K562 (cell line): Measurements from ENCODE around the gene CREBL2. TPM values are rescaled to one million over a fixed set of nuclear protein-coding genes. Genes with fewer than 3 reads are reported as not detected.

Source experiments
- ATAC-seq: fragments of 200-7000 bp; cut with Tn5 transposase; 3 replicates; pipeline ENCODE4 v1.9.1; 2020; ENCODE audit warnings: moderate library complexity
- BruUV-seq: library from RNA; stranded (reverse); fragments of 400-500 nt; replicated peaks from 2 replicates; lab custom pipeline; 2021; lab: Mats Ljungman, UMichigan
- CTCF ChIA-PET: fragments of 300-600 bp; formaldehyde crosslinking; extraction: SDS; loops from one replicate; lab custom pipeline; 2021; ENCODE audit warnings: low intra/inter-chr PET ratio; lab: Yijun Ruan, JAX
- POLR2A ChIA-PET: fragments of 300-600, 350-650 bp; sonication (Branson Sonifier 250); formaldehyde crosslinking; extraction: SDS; loops from one replicate; lab custom pipeline; 2021; ENCODE audit warnings: antibody characterized with exemption, inconsistent platforms; lab: Yijun Ruan, JAX
- DNase-seq, 4 experiments: peaks; one replicate each; pipeline versions ENCODE4 v3.0.0 to v3.0.0-alpha.2; 2011 to 2018; ENCODE audit warnings: low spot score in 3 of 4, mixed read lengths in 3 of 4; ENCODE audit errors: extremely low read depth in 1 of 4
- FAIRE-seq: peaks from 2 replicates; lab custom pipeline; 2011; peaks lifted over from hg19 to GRCh38; lab: Jason Lieb, UNC
- H2AFZ ChIP-seq: 2 replicates; pipeline ENCODE4 v1.6.0; 2011; ENCODE audit warnings: low read depth, low read length, control low read depth, inconsistent platforms
- H3K27ac ChIP-seq: fragments of 200-600 bp; 3 replicates; pipeline ENCODE4 v1.8.0; 2011; ENCODE audit warnings: low read depth, mild to moderate bottlenecking, control low read depth, inconsistent platforms, low read length, moderate library complexity, mixed read lengths; ENCODE audit errors: extremely low read depth
- H3K27me3 ChIP-seq, 2 experiments: fragments of 300-600 bp in 1 of 2; 2 replicates in 1 of 2; 3 replicates in 1 of 2; pipeline versions ENCODE4 v1.6.0 to v1.8.0; 2011; ENCODE audit warnings: inconsistent platforms in 2 of 2, low read length in 2 of 2, mild to moderate bottlenecking in 1 of 2, mixed read lengths in 1 of 2, moderate library complexity in 1 of 2; ENCODE audit not compliant: control insufficient read depth in 2 of 2, insufficient read depth in 2 of 2
- H3K36me3 ChIP-seq: fragments of 300-600 bp; 3 replicates; pipeline ENCODE4 v1.8.0; 2011; ENCODE audit warnings: mild to moderate bottlenecking, low read length, inconsistent platforms; ENCODE audit not compliant: control insufficient read depth, insufficient read depth
- H3K4me1 ChIP-seq, 2 experiments: fragments of 200-600 bp in 1 of 2; replicated peaks in 1 of 2; 2 replicates in 1 of 2; 3 replicates in 1 of 2; pipeline versions ENCODE4 v1.5.1 to v1.8.0; 2011; ENCODE audit warnings: inconsistent platforms in 2 of 2, low read length in 2 of 2, mild to moderate bottlenecking in 1 of 2, mixed read lengths in 1 of 2, moderate library complexity in 1 of 2; ENCODE audit not compliant: control insufficient read depth in 2 of 2, insufficient read depth in 2 of 2
- H3K4me2 ChIP-seq: 2 replicates; pipeline ENCODE4 v1.6.1; 2011; ENCODE audit warnings: low read length, control low read depth, inconsistent platforms, mixed read lengths; ENCODE audit not compliant: insufficient read depth
- H3K4me3 ChIP-seq: fragments of 200-600 bp; sonication (generic), shearing (Covaris generic); 2 replicates; pipeline ENCODE4 v1.5.1; 2016; ENCODE audit warnings: control low read depth, inconsistent platforms
- H3K79me2 ChIP-seq: fragments of 200-600 bp; 3 replicates; pipeline ENCODE4 v1.8.0; 2011; ENCODE audit warnings: low read length, inconsistent platforms; ENCODE audit not compliant: control insufficient read depth, insufficient read depth
- H3K9ac ChIP-seq, 2 experiments: 2 replicates each; pipeline versions ENCODE4 v1.6.0 to v1.6.1; 2011; ENCODE audit warnings: low read depth in 2 of 2, low read length in 2 of 2, control low read depth in 1 of 2, inconsistent platforms in 1 of 2, mild to moderate bottlenecking in 1 of 2, mixed read lengths in 1 of 2; ENCODE audit not compliant: insufficient read depth in 1 of 2
- H3K9me1 ChIP-seq: one replicate; pipeline ENCODE4 v1.6.0; 2011; ENCODE audit warnings: inconsistent platforms, mild to moderate bottlenecking, low read length, moderate library complexity; ENCODE audit not compliant: control insufficient read depth, insufficient read depth
- H3K9me3 ChIP-seq: replicated peaks from 2 replicates; pipeline ENCODE4 v1.5.1; 2011; ENCODE audit warnings: low read depth, low read length, inconsistent platforms; ENCODE audit not compliant: control insufficient read depth, insufficient read depth
- H4K20me1 ChIP-seq: replicated peaks from 2 replicates; pipeline ENCODE4 v1.6.1; 2011; ENCODE audit warnings: low read length, inconsistent platforms, mixed read lengths; ENCODE audit not compliant: control insufficient read depth, insufficient read depth
- GABPB1 ChIP-seq: sonication (generic); formaldehyde crosslinking; IDR thresholded peaks from 2 replicates; pipeline ENCODE4 v1.8.0; 2022; ENCODE audit warnings: mild to moderate bottlenecking, missing genetic modification reagents
- IRF1 ChIP-seq: sonication (generic); formaldehyde crosslinking; IDR thresholded peaks from 2 replicates; pipeline ENCODE4 v1.8.0; 2022; ENCODE audit warnings: missing genetic modification reagents, mild to moderate bottlenecking, borderline replicate concordance
- KDM4B ChIP-seq, 2 experiments: fragments of 450-650 bp in 1 of 2; sonication (generic) in 1 of 2; IDR thresholded peaks; 2 replicates each; pipeline ENCODE4 v1.6.1; 2016 to 2017; ENCODE audit warnings: borderline replicate concordance in 2 of 2, antibody characterized with exemption in 1 of 2, low read depth in 1 of 2, mild to moderate bottlenecking in 1 of 2
- KLF16 ChIP-seq: IDR thresholded peaks from 2 replicates; pipeline ENCODE4 v1.6.1; 2016; ENCODE audit warnings: antibody characterized with exemption
- NFRKB ChIP-seq: fragments of 450-650 bp; IDR thresholded peaks from 2 replicates; pipeline ENCODE4 v1.6.1; 2016; ENCODE audit warnings: low read depth
- OTX1 ChIP-seq: fragments of 450-650 bp; formaldehyde crosslinking; IDR thresholded peaks from 2 replicates; pipeline ENCODE4 v1.4.0; 2022; ENCODE audit warnings: mild to moderate bottlenecking
- PHB ChIP-seq: fragments of 250-450 bp; sonication (Bioruptor Pico); IDR thresholded peaks from 2 replicates; pipeline ENCODE4 v1.5.0; 2021
- PHF8 ChIP-seq: fragments of 200-600 bp; sonication (generic); IDR thresholded peaks from 2 replicates; pipeline ENCODE4 v1.6.1; 2012; ENCODE audit warnings: mixed run types, mild to moderate bottlenecking, inconsistent platforms, low read length, moderate library complexity, borderline replicate concordance
- PML ChIP-seq: IDR thresholded peaks from 2 replicates; pipeline ENCODE4 v1.6.1; 2012; ENCODE audit warnings: low read length, inconsistent platforms
- RBFOX2 ChIP-seq: fragments of 200-400 bp; formaldehyde crosslinking; IDR thresholded peaks from 2 replicates; pipeline ENCODE4 v1.6.1; 2017; ENCODE audit warnings: low read depth, mild to moderate bottlenecking, low read length, moderate library complexity
- TAF1 ChIP-seq: IDR thresholded peaks from 2 replicates; pipeline ENCODE4 v1.6.1; 2011; ENCODE audit warnings: mild to moderate bottlenecking, low read length, moderate library complexity; ENCODE audit not compliant: insufficient read depth, control insufficient read depth, severe bottlenecking; ENCODE audit errors: extremely low read depth
- ZHX1 ChIP-seq: fragments of 150-350 bp; conservative IDR thresholded peaks from 2 replicates; pipeline ENCODE4 v1.6.1; 2014; ENCODE audit warnings: low read length
- ZNF280A ChIP-seq: fragments of 450-650 bp; IDR thresholded peaks from 2 replicates; pipeline ENCODE4 v1.6.1; 2018; ENCODE audit warnings: mild to moderate bottlenecking, low read depth; ENCODE audit not compliant: partially characterized antibody
- WGBS: fragments of 100-300 bp; shearing (Covaris generic); methylation state at CpG from one replicate; pipeline ENCODE4 v1.1.6; 2016; ENCODE audit warnings: low coverage, mixed read lengths; ENCODE audit not compliant: insufficient coverage; ENCODE audit errors: missing lambda C conversion rate; 5-methylcytosine and 5-hydroxymethylcytosine counted together
- in situ Hi-C: fragments of 300-500 bp; cut with MboI; formaldehyde crosslinking; loops from 4 replicates; pipeline ENCODE4 v1.15.0; 2018; ENCODE audit warnings: inconsistent platforms, mixed read lengths
- intact Hi-C: fragments of 100-400 bp; cut with micrococcal nuclease; formaldehyde crosslinking; loops from 2 replicates; pipeline ENCODE4 v1.14.2; 2022
- polyA plus RNA-seq, 8 experiments: library from polyadenylated mRNA; depleted of rRNA in 4 of 8; stranded (reverse) in 5 of 8; unstranded in 3 of 8; fragments of >200 nt; fragmentation: Nextera tagmentation in 2 of 8; fragmentation: Illumina TruSeq in 1 of 8; extraction: Ambion mirVana in 2 of 8; extraction: Trizol in 1 of 8; gene quantifications; 2 replicates each; pipeline versions ENCODE4 v1.2.1 to v1.2.3, GENCODE V29; 2011 to 2014; ENCODE audit warnings: inconsistent platforms in 1 of 8, missing spikeins in 1 of 8
- total RNA-seq, 7 experiments: library from RNA; depleted of rRNA in 6 of 7; stranded (reverse); fragments of >200 nt in 6 of 7; fragmentation: Illumina TruSeq in 2 of 7; extraction: Trizol in 2 of 7; gene quantifications; 2 replicates each; pipeline versions ENCODE4 v1.2.1 to v1.2.3, GENCODE V29; 2011 to 2021; ENCODE audit warnings: low replicate concordance in 1 of 7
- TF ChIP-seq, protein P1 (sequence below): fragments of 250-450 bp; sonication (Bioruptor Pico); IDR thresholded peaks from 2 replicates; pipeline ENCODE4 v1.8.0; 2022; ENCODE audit warnings: moderate library complexity, mild to moderate bottlenecking, inconsistent platforms
- TF ChIP-seq, protein P2 (sequence below): fragments of 450-650 bp; formaldehyde crosslinking; IDR thresholded peaks from 2 replicates; pipeline ENCODE4 v1.4.0; 2020; ENCODE audit warnings: mild to moderate bottlenecking, moderate library complexity

Gene CREBL2
- total and polyA plus RNA-seq, 9 of the 15 experiments (the other 6 are each of a cell fraction or from before 2014, with no cell fraction given), result 1.7 to 7.3 (median 5.2) TPM

- H3K4me1 ChIP-seq, result peaks cover 9 to 11% of the 10 kb centered on the region in 2 experiments; a peak in 4 of 5 replicates
- intact Hi-C loops, result loop anchor here (5.0 kb wide), 3 partner anchors 50 to 185 kb away; partner anchors contain the start of gene CREBL2
- H3K27me3 ChIP-seq, result no peaks in the 10 kb centered on the region
- peak overlapping the region; percentile 62 for H2AFZ ChIP-seq
- ChIA-PET POLR2A (no interaction called here), CTCF (no interaction called here)
- FAIRE-seq, result no peak
- H3K9me1 ChIP-seq, result no peaks in the 10 kb centered on the region
- DNase-seq, result peak; percentile 23 to 59 (median 46)
- no peaks in the 10 kb centered on the region for H4K20me1 ChIP-seq
- peak; percentile 2; the same call in 1 of the 3 replicates for ATAC-seq
- H3K4me3 ChIP-seq, result peak overlapping the region; percentile 82
- 0% methylated on average over 11 of the region's 45 CpGs for WGBS
- peaks cover 43% of the 10 kb centered on the region for H3K79me2 ChIP-seq
- H3K9me3 ChIP-seq, result no peaks in the 10 kb centered on the region
- peak overlapping the region; percentile 90; the same call in 1 of the 2 replicates for H3K4me2 ChIP-seq
- no TSS peak for BruUV-seq
- in situ Hi-C loops, result no loop called here
- H3K9ac ChIP-seq, result peak overlapping the region; percentile 96 to 100
- peak overlapping the region; percentile 97 for H3K27ac ChIP-seq
- no peaks in the 10 kb centered on the region for H3K36me3 ChIP-seq
- TF ChIP-seq PHF8 (peak; percentile 44; the same call in 1 of the 2 replicates), ZHX1 (no peak), PHB (CRISPR knock-in tag) (no peak), IRF1 (CRISPR knock-in tag) (no peak), GABPB1 (CRISPR knock-in tag) (no peak), KDM4B (IDR thresholded peaks at IDR 0.05; ENCODE audit: borderline replicate concordance in 2 of 2, low read depth in 1 of 2) (no peak), TAF1 (peak; percentile 15), KLF16 (no peak), PML (no peak), RBFOX2 (peak; percentile 80), NFRKB (peak; percentile 39; the same call in 1 of the 2 replicates), OTX1 (CRISPR knock-in tag) (no peak), ZNF280A (no peak)
- TF ChIP-seq, protein P1, sequence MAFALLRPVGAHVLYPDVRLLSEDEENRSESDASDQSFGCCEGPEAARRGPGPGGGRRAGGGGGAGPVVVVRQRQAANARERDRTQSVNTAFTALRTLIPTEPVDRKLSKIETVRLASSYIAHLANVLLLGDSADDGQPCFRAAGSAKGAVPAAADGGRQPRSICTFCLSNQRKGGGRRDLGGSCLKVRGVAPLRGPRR (CRISPR knock-in tag), result no peak
- TF ChIP-seq, protein P2, sequence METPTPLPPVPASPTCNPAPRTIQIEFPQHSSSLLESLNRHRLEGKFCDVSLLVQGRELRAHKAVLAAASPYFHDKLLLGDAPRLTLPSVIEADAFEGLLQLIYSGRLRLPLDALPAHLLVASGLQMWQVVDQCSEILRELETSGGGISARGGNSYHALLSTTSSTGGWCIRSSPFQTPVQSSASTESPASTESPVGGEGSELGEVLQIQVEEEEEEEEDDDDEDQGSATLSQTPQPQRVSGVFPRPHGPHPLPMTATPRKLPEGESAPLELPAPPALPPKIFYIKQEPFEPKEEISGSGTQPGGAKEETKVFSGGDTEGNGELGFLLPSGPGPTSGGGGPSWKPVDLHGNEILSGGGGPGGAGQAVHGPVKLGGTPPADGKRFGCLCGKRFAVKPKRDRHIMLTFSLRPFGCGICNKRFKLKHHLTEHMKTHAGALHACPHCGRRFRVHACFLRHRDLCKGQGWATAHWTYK (CRISPR knock-in tag), result no peak
These were observed 49.6 kb upstream of the CREBL2 start for GRCh38 chr12:12562016-12562483.
